Stimulated activated CD8-positive, alpha-beta memory T cell treated with anti-CD3 and anti-CD28 coated beads, Interleukin-4, amount 100 ng/mL, for 48 hours (primary cell): ENCODE results near the gene SH3RF3.
A peak's percentile ranks its signal among the peaks of the same experiment; 100 is the strongest.

Source experiments
- DNase-seq: peaks from one replicate; pipeline ENCODE4 v3.0.0-alpha.2; 2020

The SH3RF3 gene

DNA sequence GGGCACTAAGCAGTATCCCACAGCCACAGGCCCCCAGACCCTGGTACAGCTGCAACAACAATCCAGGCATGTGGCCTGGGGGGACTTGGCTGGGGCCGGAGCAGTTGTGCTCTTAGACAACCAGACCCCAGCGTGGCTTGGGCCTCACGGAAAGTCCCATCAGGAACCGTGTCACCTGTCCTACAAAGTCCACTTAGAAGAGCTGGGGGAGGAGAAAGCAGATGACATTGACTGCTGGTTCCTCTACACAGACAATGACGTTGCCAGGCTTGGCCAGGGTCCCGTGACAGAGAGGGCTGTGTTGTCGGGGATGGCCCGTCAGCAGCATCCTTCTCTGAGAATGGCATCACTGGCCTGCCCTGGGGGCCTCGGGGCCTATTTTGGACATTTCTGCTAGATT lies 360.3 kb downstream of the SH3RF3 start:
- DNase-seq: no peak

DNA sequence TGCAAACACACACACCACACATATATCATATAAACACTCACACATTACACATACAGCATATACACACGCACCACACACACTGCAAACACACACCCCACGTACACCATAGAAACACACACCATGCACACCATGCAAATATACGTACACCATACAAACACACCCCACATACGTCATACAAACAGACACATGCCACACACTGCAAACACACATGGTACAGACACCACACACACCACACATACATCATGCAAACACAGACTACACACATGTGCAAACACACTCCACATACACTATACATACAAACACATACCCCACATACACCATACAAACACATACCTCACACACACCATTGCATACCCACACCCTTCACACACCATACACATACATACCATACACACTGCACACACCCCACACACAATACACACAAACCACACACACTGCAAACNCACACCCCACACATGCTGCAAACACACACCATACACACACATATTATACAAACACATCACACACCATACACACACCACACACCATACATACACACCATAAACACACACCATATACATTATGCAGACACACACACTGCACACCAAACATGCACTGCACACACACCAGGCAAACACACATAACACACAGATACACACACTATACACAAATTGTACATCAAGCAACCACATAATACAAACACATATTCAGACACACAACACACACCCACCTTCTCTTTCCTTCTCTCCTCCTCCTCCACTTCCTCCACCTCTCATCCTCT lies 364.4 kb downstream of the SH3RF3 start:
- no peak for DNase-seq

DNA sequence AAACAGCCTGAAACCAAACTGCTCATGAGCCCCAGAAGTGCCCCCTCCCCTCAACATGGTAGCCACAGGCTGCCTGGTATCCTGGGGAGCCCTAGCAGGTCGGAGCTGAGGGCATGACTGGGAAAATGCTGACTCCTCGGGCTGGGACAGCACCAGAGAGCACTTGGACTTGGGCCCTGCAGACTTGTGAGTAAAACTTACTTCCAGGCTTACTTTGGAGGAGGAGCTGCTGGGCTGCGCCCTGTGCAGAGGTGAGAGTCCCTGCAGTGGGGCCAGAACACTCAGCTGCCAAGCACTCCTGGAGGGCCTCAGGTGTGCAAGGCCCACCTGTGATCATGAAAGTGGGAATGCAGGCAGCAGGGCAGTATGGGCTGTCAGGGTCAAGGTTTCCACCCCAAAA lies 365.3 kb downstream of the SH3RF3 start:
- no peak for DNase-seq

DNA sequence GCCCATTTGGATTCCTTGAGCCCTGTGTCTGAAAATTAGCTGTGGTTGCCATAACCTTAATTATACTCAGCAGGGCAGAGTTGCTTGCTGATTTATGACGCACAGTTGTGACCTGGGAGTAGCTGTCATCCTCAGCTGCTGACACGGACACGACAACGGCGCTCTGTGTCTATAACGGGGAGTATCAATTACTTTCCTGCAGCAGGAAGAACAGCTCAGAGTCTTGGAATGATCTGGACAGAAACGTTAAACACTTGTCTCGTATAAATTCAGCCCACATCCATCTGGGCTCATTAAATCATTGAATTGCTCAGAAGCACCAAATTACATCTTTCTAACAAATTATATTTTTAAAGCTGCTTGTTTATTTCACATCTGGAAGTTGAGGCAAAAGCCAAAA lies 368.5 kb downstream of the SH3RF3 start:
- DNase-seq: no peak

DNA sequence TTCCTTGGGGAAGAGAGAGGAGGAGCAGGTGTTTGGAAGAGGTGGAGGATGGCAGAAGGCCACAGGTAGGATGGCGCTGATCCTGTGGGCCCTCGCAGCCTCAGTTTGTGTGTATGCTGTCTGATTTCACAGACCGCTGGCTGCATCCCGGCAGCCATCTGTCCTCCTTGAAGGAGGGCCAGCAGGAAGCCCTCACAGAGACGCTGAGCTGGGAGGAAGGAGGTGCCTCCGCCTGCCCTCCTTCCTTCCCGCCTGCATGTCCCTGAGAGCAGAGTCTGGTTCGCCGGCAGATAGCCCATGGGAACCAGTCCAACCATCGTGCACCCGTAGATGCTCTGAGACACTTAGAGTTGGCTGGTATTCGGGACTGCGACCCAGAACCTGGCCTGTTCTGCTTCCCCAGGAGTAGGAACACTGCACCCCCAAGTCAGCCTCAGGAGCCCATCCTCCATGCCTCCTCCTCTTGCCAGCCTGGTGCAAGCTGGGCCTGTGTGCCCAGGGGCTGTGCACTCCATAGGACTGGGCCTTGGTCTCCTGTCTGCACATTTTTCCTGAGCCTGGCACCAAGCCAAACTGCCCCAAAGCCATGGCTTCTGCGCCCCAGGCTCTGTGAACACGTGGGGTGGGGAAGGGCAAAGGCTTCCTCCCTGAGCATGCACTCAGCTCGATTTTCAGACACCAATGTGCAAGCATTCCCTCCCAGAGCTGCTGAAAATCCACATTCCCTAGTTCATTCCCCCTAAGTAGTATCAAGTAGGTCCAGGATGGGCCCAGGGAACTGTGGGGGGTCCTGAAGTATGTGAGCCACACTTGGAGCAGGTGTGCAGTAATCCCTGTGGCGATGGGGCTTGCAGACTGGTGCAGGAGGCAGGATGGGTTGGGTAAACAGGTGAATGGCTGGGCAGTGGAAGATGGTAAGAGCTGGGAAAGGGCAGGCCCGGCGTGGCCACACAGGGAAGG lies 369.2 kb downstream of the SH3RF3 start:
- no peak for DNase-seq

DNA sequence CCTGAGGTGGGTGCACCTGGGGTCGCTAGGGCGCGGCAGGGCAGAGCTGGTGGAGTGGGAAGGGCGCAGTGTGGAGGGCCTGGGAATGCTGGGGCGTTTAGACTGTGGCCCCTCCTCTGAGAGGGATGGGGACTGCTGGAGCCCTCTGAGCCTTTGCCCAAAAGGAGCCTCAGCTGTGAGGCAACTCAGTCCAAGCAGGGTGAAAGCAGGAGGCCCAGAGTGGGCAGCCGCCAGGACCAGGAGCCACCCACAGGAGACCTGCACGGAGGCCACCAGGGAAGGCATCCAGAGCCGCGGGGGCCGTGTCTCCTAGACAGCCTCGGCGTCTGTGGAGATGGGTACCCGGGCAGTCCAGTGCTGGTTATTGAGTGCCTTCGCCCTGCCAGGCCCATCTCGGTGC lies 369.9 kb downstream of the SH3RF3 start:
- no peak for DNase-seq

DNA sequence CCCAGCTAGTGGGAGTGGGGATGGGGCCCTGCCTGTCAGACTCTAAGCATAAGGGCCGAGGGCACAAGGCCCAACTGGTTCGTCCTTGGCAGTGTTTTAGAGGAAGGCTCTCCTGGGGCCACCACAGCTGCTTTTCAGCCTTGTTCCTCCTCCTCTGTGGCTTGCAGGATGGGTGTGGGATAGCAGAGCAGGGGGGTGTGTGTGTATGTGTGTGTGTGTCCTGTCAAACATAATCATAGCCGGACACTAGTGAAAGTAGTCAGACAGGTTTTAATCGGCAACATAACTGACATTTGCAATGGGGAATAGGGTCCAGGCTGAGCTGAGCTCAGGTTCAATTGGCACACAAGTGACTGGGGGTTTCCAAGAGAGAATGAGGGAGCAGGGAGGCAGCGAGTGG lies 370.6 kb downstream of the SH3RF3 start:
- no peak for DNase-seq

DNA sequence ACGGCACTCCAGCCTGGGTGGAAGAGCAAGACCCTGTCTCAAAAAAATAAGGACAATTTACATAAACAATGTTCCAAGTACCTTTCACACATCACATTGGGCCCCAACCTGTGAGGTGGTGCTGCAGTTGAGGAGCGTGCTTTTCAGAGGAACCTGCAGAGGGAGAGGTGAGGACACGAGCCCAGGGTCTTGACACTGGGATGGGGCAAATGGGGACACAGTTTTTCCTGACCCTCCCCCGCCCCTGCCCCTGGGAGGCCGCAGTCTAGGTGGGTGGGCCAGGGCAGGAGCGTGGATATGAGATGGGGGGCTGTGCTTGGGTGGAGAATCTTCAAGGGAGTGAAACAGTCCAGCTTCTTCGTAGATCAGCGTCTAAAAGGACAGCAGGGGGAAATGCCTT lies 371.9 kb downstream of the SH3RF3 start:
- DNase-seq: no peak

DNA sequence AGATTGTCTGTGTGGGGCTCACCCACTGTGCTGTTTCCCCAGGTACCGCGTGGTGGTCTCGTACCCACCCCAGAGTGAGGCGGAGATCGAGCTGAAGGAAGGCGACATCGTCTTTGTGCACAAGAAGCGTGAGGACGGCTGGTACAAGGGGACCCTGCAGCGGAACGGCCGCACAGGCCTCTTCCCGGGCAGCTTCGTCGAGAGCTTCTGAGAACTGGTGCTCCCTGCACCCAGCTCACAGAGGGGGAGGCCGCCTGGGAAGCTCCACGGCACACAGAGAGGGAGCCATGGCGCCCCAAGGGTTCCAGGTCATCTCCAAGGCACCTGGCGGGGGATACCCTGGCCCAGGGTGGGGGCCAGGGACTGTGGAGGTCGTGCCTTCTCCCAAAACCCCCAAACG lies 372.5 kb downstream of the SH3RF3 start:
- no peak for DNase-seq

DNA sequence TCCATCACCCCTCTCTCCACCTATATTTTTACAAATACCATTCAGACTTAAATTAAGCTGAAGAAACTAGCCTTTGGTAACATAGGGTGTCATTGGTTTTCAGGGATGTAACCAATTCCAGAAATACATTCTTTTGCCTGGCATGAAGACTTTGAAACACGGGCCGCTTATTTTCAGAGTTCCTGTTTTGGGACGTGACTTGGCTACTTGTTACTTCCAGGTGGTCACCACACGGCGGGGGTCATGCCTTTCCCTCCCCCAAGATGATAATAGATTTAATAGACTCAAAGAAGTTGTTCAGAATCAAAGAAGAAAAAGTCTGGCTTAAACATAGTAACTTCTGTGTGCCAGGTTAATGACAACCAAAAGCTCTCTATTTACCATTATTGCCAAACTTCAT lies 374.2 kb downstream of the SH3RF3 start:
- no peak for DNase-seq

DNA sequence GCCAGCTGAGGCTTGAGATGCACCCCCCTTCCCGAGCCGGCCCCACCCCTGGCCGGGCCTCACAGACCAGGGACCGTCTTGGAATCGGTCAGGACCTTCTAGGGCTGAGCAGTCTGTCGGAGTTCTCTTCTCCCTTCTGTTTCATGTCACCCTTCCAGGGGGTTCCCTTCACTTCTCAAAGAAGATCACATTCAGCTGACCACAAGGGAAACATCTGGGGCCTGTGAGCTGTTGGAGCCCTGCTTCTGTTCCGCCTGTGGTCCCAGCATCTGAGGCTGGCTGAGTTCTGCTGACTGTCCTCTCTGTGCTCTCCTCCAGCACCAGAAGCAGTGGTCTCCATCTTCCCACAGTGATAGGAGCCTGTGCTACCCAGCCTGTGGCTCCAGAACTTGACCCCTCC lies 378.2 kb downstream of the SH3RF3 start:
- DNase-seq: no peak

DNA sequence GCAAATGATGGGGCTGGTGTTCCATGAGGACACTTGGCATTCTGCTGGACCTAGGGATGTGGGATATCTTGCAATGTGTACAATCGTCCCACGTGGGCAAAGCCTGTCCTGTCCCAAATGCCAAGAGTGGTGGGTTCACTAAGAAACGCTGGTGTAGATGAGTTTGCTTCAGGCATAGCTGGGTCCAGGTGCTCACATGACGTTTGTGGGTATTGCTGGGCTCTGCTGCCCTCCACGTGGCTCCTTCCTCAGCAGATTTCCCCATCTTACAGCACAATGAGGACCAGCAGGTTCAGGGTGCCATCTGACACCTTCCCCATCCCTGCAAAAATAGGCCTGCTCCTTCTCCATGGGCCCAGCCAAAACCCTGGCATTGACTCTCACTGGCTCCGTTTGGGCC lies 378.8 kb downstream of the SH3RF3 start:
- DNase-seq: no peak

DNA sequence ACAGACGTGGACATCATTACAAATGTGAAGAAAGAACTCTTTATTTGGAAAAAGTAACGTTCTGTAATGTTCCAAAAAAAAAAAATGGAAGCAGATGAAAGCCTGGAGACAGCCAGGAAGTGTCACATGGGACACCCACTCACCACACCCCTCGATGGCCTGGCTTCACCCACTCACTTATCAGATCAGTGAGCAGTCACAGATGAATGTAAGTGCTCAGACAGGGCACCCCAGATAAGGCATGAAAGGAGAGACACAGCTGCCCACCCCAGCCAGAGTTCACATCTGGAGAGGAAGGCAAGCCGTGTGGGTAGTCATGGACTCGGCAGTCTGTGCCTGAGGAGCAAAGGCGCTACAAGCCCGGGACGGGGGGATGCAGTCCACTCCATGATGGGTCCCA lies 379.6 kb downstream of the SH3RF3 start:
- no peak for DNase-seq

DNA sequence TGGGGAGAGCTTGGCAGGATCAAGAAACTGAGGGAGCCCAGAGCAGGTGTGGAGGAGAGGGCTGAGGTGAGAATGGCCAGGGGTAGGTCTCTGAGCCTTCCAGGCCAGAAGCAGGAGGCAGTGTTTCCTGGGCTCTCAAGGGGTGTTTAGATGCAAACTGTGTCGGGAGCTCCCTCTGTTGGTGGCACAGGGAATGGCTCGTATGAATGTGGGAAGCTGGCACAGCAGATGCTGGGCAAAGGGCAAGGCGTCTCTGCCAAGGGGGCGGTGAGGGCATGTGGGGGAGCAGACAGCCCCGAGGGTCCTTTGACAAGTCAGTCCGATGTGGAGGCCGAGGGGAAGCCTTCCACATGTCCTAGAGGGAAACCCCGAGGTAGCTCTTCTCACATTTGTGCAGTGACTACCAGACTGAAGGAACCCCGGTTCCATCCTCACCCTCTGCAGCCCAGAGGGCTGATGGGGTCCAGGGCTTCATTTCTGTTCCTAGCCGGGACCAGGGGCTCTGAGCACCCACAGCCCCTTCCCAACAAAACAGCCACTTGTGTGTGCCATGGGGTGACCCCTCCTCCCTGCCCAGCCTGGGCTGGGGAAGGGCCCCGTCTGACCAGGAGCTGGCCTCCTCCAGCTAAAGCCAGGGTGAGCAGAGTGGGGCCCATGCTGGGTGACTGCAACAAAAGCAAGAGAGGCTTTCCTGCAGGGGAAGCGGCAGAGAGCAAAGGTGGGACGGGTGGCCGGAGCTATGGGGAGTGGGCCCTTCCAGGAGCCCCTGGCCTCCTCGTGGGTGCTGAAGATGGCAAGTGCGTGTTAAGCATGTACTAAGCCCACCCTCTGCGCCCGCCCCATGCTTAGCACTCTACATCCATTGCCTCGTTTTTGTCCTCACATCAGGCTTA lies 381.4 kb downstream of the SH3RF3 start:
- peak; percentile 86 for DNase-seq

DNA sequence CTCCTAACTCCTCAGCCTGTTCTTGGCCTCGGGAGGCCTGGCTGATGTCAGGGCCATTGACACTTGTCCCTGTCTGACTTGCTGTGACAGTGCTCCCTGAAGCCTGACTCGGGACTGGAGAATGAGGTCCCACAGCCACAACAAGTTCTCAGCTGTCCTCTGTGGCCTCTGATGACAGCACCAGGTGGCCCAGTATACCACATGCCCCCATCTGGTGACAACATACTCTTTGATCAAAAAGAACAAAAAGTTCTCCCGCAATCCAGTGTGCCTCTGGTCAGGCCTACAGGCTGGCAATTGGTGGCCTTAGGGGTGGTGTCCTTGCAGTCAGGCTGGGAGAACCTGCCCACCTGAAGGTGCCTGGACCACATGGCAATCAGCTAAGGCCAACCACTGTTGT lies 382.2 kb downstream of the SH3RF3 start:
- DNase-seq: no peak

DNA sequence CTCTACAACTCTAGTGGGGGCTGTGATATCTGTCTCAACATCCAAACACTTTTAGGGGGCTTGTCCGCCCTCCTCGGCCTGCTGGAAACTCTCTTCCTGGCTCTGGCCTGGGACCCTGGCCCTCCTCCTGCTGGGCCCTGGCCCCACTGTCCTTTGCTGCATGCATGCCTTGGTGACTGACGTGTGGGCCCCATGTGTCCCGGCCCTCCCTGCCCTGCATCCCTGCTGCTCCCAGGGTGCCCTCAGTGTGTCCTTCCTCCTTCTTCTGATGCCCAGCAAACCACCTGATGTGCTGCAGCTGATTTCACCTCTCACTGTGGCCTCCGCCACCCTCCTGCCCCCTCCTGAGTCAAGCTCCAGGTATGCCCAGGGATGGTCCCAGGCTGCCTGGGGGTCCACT lies 383.1 kb downstream of the SH3RF3 start:
- no peak for DNase-seq

DNA sequence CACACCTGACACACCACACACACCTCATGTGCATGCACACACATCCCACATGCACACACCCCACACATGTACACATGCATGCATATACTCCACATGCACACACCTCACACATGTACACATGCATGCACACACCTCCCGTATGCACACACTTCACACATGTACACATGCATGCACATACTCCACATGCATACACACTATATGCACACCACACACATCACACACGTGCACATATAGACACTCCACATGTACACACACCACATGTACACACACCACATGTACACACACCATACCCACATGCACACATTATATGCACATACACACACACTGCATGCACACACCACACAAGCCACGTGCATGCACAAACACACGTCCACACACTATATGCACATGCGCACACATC lies 384.2 kb downstream of the SH3RF3 start:
- DNase-seq: no peak

DNA sequence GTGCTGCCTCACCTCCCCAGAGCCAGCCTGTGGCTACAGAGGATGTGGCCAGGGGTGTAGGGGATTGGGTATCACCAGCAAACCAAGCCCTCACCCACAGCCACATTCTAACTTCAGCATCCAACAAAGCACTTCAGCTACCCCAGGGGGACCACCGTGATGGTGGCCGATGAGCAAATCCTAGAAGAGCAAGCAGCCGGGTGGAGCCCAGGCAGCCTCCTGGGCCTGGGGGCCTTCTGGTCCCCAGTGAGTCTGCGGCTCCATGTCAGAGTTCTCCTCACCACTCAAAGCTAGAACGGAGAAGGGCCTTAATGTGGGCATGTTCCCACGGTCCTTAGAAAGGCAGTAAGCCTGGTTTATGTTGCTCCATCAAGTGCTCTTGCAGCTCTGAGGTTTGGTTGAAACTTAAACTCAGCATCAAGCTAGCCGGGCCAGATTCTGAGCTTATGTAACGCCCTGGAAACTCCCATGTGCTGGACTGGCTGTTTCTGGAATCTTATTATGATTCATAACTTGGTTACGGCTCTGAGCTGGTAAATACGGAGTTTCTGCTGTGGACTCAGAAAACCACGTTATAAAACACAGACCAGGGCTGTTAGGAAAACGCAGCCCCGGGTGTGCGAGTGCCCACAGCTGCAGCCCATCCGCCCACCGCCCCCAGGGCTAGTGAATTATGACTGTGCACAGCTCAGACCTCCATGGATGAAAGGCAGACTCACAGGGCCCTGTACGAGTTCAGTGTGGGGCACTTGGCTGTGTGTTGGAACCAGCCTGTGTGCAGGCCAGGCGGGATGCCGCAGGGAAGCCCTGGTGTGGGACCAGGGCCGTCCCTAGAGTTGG lies 385.0 kb downstream of the SH3RF3 start:
- DNase-seq: peak; percentile 54

DNA sequence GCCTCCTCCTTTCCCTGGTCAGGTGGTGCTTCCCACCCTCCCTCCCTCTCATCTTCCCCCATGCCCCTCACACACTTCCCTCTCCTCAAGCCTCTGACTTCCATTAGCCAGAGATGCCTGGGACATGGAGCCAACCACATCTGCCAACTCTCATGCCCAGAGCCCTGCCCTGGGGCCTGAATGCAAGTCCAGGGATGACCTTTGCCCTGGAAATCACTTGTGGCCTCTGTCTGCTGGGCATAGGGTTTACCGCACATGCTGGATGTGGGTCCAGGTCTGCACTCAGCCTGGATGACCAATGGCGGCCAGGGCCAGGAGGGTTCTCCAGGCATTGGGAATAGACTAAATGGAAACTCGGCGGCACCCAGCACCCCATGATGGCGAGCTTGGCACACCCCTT lies 385.9 kb downstream of the SH3RF3 start:
- DNase-seq: no peak

DNA sequence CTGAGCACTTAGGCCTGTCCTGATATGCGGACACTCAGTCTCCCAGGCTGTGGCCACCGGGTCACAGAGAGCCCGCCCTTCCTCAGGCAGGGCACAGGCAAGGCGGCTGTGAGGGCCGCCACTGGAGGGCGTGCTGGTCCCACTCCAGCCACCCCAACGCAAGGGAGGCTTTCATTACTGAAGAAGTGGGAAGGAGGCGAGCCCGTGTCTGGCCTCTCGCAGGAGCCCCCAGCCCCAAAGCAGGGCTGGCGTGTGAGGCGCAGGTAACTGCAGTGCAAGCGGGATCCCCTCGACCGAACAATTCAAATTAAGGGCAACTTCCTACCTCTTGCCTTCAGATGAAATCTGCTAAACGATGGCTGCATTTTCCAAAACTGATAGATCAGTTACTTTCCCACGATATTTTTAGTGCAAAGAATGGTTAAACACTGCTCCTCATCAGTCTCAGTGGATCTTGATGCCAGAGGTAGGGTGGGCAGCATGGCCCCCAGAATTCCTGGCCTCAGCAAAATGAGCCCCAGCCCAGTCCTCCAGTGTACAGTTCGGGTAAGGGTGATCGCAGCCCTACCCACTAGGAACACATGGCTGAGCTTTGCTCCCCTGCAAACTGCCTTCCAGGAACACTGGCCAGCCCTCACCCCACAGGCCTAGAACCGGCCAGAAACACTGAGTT lies 387.6 kb downstream of the SH3RF3 start:
- DNase-seq: peak; percentile 47

DNA sequence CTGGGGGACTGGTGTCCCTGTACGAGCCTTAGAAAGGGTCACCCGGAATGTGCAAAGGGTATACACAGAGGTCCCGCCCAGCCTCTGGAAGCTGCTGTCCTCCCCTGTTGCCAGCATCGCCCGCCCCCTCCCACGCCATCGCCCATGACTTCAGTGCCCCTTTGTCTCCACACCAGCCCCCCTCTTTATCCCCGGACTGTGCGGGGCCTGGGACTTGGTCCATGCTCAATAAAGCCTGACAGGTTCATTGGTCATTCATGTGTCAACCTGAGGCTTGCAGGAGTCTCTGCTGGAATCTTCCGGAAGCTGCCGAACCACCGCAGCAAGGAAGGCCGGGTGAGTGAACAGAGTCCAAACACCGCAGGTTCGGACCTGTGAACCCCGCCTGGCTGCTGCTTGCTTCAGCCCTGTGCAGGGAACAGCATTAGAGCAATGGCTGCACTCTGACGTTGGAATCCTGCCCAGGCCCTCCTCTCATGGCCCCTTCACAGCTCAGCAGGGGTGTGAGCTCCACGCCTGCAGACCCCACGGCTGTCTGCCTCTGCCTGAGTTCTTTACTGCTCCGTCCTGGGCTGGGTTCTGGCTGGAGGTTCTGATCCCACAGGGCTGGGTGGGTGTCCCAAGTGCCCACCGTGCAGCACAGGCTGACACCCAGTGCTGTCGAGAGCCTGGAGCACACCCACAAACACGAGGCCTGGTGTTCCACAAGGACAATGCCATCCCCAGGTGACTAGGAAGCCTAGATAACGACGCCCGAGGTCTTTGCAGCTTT lies 388.3 kb downstream of the SH3RF3 start:
- no peak for DNase-seq
